GM10248 (cell line): ENCODE measurements around the gene RPL13.

Experiments
- CTCF ChIA-PET: fragments of 300-600 bp; sonication (Branson Sonifier 250); formaldehyde crosslinking; extraction: SDS; loops from one replicate; lab custom pipeline; 2021; ENCODE audit warnings: antibody characterized with exemption; lab: Yijun Ruan, JAX
- POLR2A ChIA-PET: fragments of 350-650 bp; sonication (Branson Sonifier 250); formaldehyde crosslinking; extraction: SDS; loops from one replicate; lab custom pipeline; 2020; ENCODE audit warnings: antibody characterized with exemption; lab: Yijun Ruan, JAX
- DNase-seq: peaks from one replicate; pipeline ENCODE4 v3.0.0; 2012; ENCODE audit errors: extremely low spot score
- CTCF ChIP-seq: IDR thresholded peaks from 2 replicates; pipeline ENCODE4 v1.5.1; 2012; ENCODE audit warnings: mild to moderate bottlenecking, low read depth; ENCODE audit errors: extremely low read depth, missing control alignments, control extremely low read depth

Gene RPL13

GRCh38 chr16:89523680-89524344, 36.7 kb upstream of the RPL13 start:
- ChIA-PET CTCF (interaction anchor here (1.0 kb wide), 1 partner anchor 15 kb away, joined by 3 read pairs; no protein-coding TSS in a partner anchor), POLR2A (no interaction called here)
- DNase-seq, result no peak
- no peak for TF ChIP-seq CTCF

GRCh38 chr16:89525146-89525913, 35.2 kb upstream of the RPL13 start:
- ChIA-PET POLR2A (no interaction called here), CTCF (interaction anchor here (0.9 to 1.7 kb wide), 5 partner anchors 8 to 788 kb away, joined by 3 to 5 read pairs (median 5); partner anchors contain the start of gene SPG7)
- TF ChIP-seq CTCF, result peak; percentile 29
- peak; percentile 33 for DNase-seq

GRCh38 chr16:89529097-89529496, 31.4 kb upstream of the RPL13 start:
- TF ChIP-seq CTCF, result no peak
- no peak for DNase-seq
- POLR2A ChIA-PET, result interaction anchor here (0.7 kb wide), 1 partner anchor 13 kb away, joined by 5 read pairs; no protein-coding TSS in a partner anchor
- CTCF ChIA-PET, result interaction anchor here (1.4 to 1.6 kb wide), 2 partner anchors 23 to 28 kb away, joined by 3 to 4 read pairs; no protein-coding TSS in a partner anchor

- CTCF ChIA-PET, result interaction anchor here (1.0 to 1.5 kb wide), 2 partner anchors 10 to 26 kb away, joined by 3 read pairs; no protein-coding TSS in a partner anchor
- TF ChIP-seq CTCF, result no peak
- no peak for DNase-seq
- POLR2A ChIA-PET, result no interaction called here
Observed at GRCh38 chr16:89530401-89531381, 29.8 kb upstream of the RPL13 start.

- no peak for DNase-seq
- CTCF ChIA-PET, result interaction anchor here (1.5 kb wide), 1 partner anchor 9 kb away, joined by 3 read pairs; no protein-coding TSS in a partner anchor
- no peak for TF ChIP-seq CTCF
- POLR2A ChIA-PET, result no interaction called here
Observed at GRCh38 chr16:89531821-89532526, 28.5 kb upstream of the RPL13 start.
